ENCODE results near the gene SH3TC2.

DNA sequence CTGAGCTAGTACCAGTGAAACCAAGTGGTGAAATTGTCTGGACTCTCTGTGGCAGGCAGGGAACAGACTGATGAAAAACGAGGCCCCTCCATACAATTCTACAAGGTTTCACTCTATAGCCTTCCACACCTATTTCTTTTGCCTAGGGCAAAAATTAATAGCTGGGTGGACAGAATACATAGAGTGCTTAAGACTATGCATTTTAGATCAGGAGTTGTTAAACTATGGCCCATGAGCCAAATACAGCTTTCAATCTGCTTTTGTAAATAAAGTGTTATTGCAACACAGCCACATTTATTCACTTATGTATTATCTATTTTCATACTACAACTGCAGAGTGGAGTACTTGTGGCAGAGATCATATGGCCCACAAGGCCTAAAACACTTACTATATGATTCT lies 45.2 kb downstream of the SH3TC2 start:
- no peak for TF ChIP-seq EZH2 (IDR thresholded peaks at IDR 0.05; ENCODE audit: low read depth)
- TF ChIP-seq, protein P1, sequence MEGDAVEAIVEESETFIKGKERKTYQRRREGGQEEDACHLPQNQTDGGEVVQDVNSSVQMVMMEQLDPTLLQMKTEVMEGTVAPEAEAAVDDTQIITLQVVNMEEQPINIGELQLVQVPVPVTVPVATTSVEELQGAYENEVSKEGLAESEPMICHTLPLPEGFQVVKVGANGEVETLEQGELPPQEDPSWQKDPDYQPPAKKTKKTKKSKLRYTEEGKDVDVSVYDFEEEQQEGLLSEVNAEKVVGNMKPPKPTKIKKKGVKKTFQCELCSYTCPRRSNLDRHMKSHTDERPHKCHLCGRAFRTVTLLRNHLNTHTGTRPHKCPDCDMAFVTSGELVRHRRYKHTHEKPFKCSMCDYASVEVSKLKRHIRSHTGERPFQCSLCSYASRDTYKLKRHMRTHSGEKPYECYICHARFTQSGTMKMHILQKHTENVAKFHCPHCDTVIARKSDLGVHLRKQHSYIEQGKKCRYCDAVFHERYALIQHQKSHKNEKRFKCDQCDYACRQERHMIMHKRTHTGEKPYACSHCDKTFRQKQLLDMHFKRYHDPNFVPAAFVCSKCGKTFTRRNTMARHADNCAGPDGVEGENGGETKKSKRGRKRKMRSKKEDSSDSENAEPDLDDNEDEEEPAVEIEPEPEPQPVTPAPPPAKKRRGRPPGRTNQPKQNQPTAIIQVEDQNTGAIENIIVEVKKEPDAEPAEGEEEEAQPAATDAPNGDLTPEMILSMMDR (conservative IDR thresholded peaks at IDR 0.05), result no peak

Measured in PC-9 (cell line).